B cell (primary cell): ENCODE measurements around the gene CHKA.

ENCODE experiments used
- EZH2 ChIP-seq: IDR thresholded peaks from 2 replicates; pipeline ENCODE4 v1.6.1; 2012; ENCODE audit warnings: borderline replicate concordance, low read depth, mild to moderate bottlenecking, moderate library complexity, low read length; ENCODE audit not compliant: insufficient read depth, poor library complexity, severe bottlenecking
- TF ChIP-seq, protein P1 (sequence below): fragments of 200-600 bp; IDR thresholded peaks from one replicate; pipeline ENCODE4 v1.8.0; 2022; ENCODE audit warnings: antibody characterized with exemption, mild to moderate bottlenecking

DNA sequence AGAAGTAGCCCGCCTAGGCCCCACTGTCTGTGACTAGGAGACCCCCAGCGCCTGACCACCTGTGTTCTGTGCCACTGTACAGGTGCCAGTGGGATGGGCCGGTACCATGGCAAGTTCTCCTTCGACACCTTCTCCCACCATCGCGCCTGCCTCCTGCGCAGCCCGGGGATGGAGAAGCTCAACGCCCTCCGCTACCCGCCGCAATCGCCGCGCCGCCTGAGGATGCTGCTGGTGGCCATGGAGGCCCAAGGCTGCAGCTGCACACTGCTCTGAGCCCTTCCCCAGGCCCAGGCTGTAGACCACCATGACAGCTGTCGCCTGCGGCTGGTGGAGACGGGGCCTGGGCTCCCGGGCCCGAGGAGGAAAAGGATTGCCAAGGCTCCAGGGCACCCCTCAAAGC lies 93.5 kb downstream of the CHKA start:
- TF ChIP-seq, protein P1, sequence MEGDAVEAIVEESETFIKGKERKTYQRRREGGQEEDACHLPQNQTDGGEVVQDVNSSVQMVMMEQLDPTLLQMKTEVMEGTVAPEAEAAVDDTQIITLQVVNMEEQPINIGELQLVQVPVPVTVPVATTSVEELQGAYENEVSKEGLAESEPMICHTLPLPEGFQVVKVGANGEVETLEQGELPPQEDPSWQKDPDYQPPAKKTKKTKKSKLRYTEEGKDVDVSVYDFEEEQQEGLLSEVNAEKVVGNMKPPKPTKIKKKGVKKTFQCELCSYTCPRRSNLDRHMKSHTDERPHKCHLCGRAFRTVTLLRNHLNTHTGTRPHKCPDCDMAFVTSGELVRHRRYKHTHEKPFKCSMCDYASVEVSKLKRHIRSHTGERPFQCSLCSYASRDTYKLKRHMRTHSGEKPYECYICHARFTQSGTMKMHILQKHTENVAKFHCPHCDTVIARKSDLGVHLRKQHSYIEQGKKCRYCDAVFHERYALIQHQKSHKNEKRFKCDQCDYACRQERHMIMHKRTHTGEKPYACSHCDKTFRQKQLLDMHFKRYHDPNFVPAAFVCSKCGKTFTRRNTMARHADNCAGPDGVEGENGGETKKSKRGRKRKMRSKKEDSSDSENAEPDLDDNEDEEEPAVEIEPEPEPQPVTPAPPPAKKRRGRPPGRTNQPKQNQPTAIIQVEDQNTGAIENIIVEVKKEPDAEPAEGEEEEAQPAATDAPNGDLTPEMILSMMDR: no peak
- no peak for TF ChIP-seq EZH2
